ENCODE results near the gene RAG2.

GRCh38 chr11:36588099-36588498 is 9.9 kb downstream of the RAG2 start:
- TF ChIP-seq CTCF (IDR thresholded peaks at IDR 0.05; ENCODE audit: borderline replicate concordance, extremely low read depth, low read length, poor library complexity, severe bottlenecking) (no peak), EZH2 (IDR thresholded peaks at IDR 0.05; ENCODE audit: borderline replicate concordance, low read depth, low read length, severe bottlenecking) (no peak)
